ENCODE measurements around the gene CATSPER4.

DNA sequence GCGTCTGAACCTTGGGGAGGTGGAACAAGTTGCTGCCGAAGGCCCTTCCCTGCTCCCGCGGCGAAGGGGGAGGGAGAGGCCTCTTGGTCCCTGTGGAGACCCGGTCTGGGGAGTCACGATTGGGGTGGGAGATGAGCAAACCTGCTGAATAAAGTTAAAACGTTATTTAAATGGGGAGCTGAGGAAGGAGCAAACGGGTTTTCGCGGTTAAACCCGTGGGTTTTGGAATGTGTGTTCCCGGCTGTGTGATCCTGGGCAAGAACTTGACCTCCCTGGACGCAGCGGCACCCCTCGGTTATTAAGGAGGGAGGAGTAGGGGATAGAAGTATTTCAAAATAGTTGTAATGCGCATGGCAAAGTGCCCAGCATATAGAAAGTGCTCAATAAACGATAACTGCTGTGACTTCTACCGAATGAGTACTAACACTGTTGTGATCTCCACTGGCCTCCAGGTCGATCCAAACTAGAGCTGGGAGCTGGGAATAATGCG, 28.1 kb upstream of the CATSPER4 start:
- TF ChIP-seq, protein P1, sequence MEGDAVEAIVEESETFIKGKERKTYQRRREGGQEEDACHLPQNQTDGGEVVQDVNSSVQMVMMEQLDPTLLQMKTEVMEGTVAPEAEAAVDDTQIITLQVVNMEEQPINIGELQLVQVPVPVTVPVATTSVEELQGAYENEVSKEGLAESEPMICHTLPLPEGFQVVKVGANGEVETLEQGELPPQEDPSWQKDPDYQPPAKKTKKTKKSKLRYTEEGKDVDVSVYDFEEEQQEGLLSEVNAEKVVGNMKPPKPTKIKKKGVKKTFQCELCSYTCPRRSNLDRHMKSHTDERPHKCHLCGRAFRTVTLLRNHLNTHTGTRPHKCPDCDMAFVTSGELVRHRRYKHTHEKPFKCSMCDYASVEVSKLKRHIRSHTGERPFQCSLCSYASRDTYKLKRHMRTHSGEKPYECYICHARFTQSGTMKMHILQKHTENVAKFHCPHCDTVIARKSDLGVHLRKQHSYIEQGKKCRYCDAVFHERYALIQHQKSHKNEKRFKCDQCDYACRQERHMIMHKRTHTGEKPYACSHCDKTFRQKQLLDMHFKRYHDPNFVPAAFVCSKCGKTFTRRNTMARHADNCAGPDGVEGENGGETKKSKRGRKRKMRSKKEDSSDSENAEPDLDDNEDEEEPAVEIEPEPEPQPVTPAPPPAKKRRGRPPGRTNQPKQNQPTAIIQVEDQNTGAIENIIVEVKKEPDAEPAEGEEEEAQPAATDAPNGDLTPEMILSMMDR (IDR thresholded peaks at IDR 0.05), result no peak
- no peak for TF ChIP-seq POLR2A (IDR thresholded peaks at IDR 0.05)

All from testis (tissue), 2 donors.